Central memory CD8-positive, alpha-beta T cell (primary cell): Measurements from ENCODE around the gene RAET1L.
"Not testable (repeated sequence)": the region's sequence is repeated elsewhere in the genome, so short reads cannot be mapped to it uniquely, and the experiment has no call there.

Experiments
- ATAC-seq: fragments of 150-1000 bp; cut with Tn5 transposase; replicated peaks from 2 replicates; pipeline ENCODE4 v1.10.0; 2022; ENCODE audit warnings: mild to moderate bottlenecking, moderate FRiP score, moderate number of reproducible peaks; ENCODE audit not compliant: poor library complexity, severe bottlenecking; ENCODE audit errors: extremely low read depth
- DNase-seq, 2 donors: peaks; one replicate each; pipeline ENCODE4 v3.0.0; 2021; ENCODE audit warnings: low spot score in 2 of 2
- H3K27ac Mint-ChIP-seq: one replicate; pipeline ENCODE4 v1.8.0; 2022; ENCODE audit warnings: low read depth, mild to moderate bottlenecking, moderate library complexity, mixed read lengths
- H3K27me3 Mint-ChIP-seq: one replicate; pipeline ENCODE4 v1.8.0; 2022; ENCODE audit warnings: mixed read lengths
- H3K36me3 Mint-ChIP-seq: one replicate; pipeline ENCODE4 v1.8.0; 2022; ENCODE audit warnings: mild to moderate bottlenecking, moderate library complexity, mixed read lengths; ENCODE audit not compliant: insufficient read depth
- H3K4me1 Mint-ChIP-seq: one replicate; pipeline ENCODE4 v1.8.0; 2022; ENCODE audit warnings: mixed read lengths
- H3K4me3 Mint-ChIP-seq: one replicate; pipeline ENCODE4 v1.8.0; 2022; ENCODE audit warnings: mild to moderate bottlenecking, moderate library complexity, mixed read lengths
- H3K9me3 Mint-ChIP-seq: one replicate; pipeline ENCODE4 v1.8.0; 2022; ENCODE audit warnings: mixed read lengths

Gene RAET1L

DNA sequence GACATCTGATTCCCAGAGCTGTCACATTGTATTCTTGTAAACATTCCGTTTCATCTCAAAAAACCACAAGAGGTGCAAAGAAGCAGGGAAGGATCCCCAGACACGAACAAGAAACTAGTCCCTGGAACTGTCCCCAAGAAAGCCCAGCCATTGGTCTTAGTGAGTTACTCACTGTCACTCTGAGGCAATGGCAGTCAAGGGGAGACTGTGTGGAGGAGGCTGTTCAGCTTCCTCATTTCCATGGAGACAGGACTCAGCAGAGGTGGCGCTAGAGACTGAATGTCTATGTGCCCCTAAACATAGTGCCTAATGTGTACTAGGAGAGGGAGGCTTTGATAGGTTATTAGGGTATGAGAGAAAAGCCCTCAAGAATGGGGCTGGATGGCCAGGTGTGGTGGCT lies 50.5 kb downstream of the RAET1L start:
- no peak for ATAC-seq
- H3K36me3 Mint-ChIP-seq: peaks cover 6% of the 10 kb centered on the region
- H3K27me3 Mint-ChIP-seq: peaks cover 99% of the 10 kb centered on the region

GRCh38 chr6:149974394-149974793 lies 50.9 kb downstream of the RAET1L start:
- H3K9me3 Mint-ChIP-seq, H3K4me1 Mint-ChIP-seq, DNase-seq, H3K36me3 Mint-ChIP-seq, ATAC-seq, H3K4me3 Mint-ChIP-seq, H3K27ac Mint-ChIP-seq: not testable (repeated sequence)
- peaks cover 99% of the 10 kb centered on the region for H3K27me3 Mint-ChIP-seq

More for the DNA sequence above, 50.5 kb downstream of the RAET1L start:
- Mint-ChIP-seq H3K4me3 (no peak overlapping the region), H3K27ac (no peak overlapping the region), H3K9me3 (no peaks in the 10 kb centered on the region), H3K4me1 (no peaks in the 10 kb centered on the region)
- no peak for DNase-seq

DNA sequence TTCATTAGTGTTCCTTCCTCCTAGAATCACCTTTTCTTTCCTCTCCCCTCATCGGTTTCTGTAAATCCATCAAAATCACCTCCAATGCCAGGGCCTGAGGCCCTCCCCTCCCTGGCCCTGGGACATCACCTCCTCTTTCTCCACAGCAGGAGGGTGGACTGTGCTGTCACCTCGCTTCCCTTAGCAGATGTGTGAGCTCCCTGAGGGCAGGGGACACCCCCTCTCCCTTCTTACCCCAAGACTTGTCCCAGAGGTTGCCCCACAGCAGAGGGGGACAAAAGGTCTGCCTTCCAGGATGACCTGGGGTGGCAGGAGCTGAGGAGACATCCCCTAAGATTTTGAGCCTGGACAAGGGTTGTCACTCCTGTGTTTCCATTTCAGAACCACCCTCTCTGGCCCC lies 55.7 kb downstream of the RAET1L start:
- no peak for DNase-seq
- no peaks in the 10 kb centered on the region for H3K9me3 Mint-ChIP-seq
- H3K4me3 Mint-ChIP-seq: no peak overlapping the region
- H3K36me3 Mint-ChIP-seq: peaks cover 4% of the 10 kb centered on the region
- H3K27me3 Mint-ChIP-seq: peaks cover 93% of the 10 kb centered on the region
- H3K27ac Mint-ChIP-seq: no peak overlapping the region
- no peak for ATAC-seq
- peaks cover 15% of the 10 kb centered on the region for H3K4me1 Mint-ChIP-seq

DNA sequence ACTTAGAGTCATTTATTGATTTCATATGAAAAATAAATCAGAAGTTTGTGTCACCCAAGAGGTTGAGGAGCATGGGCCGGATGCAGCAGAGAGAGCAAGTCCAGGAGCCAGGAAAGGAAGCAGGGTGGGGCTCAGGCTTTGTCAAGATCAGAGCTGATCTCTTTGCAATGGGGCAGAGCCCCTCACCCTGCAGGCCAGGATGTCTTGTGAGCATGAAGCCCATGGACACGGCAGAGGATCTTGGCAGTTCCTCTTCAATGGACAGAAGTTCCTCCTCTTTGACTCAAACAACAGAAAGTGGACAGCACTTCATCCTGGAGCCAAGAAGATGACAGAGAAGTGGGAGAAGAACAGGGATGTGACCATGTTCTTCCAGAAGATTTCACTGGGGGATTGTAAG lies 56.4 kb downstream of the RAET1L start:
- H3K9me3 Mint-ChIP-seq, H3K36me3 Mint-ChIP-seq, ATAC-seq, H3K4me3 Mint-ChIP-seq, H3K27ac Mint-ChIP-seq, DNase-seq: not testable (repeated sequence)
- peaks cover 22% of the 10 kb centered on the region for H3K4me1 Mint-ChIP-seq
- H3K27me3 Mint-ChIP-seq: peaks cover 93% of the 10 kb centered on the region
